ENCODE results near the gene PODXL. TPM values are rescaled to one million over a fixed set of nuclear protein-coding genes. Genes with fewer than 3 reads are reported as not detected.

Gene PODXL
- total and polyA plus RNA-seq, 2 donors (not counting 3 experiments of a cell fraction or from before 2014, with no cell fraction given), result 86.4 to 156 TPM

DNA sequence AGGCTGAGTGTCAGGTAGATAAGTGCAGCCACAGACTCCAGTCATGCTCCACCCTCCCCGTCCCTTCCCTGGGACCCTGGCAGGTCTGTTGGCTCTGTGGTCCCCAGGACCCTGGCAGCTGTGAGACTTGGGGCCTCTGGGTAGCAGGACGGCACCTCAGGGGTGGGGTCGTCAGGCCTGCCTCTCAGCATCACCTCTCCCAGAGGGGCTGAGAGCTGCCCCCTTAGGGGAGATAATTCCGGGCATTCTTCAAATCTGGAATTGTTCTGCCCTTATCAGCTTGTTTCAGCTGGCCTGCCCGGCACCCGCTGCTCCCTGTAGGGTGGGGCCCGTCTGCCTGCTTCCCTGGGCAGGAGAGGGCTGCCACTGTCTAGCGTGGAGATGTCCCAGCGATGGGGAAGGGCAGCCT is 23.3 kb downstream of the PODXL start:
- no peak for TF ChIP-seq JUN (IDR thresholded peaks at IDR 0.05; ENCODE audit: borderline replicate concordance, insufficient read depth, insufficient read length, low read depth)
- no peak for TF ChIP-seq FOS (IDR thresholded peaks at IDR 0.05; ENCODE audit: borderline replicate concordance, insufficient read depth, low read length)
- no peak for TF ChIP-seq GATA2 (IDR thresholded peaks at IDR 0.05; ENCODE audit: insufficient read depth, insufficient read length, low read depth, low read length)
- TF ChIP-seq POLR2AphosphoS5 (IDR thresholded peaks at IDR 0.05; ENCODE audit: insufficient read depth, low read depth, low read length), result no peak
- TF ChIP-seq MYC (IDR thresholded peaks at IDR 0.05; ENCODE audit: low read depth, low read length), result no peak
- TF ChIP-seq EZH2 (IDR thresholded peaks at IDR 0.05; ENCODE audit: borderline replicate concordance, low read depth, low read length, severe bottlenecking), result no peak
- TF ChIP-seq POLR2A (IDR thresholded peaks at IDR 0.05; ENCODE audit: low read depth, low read length), result no peak
- TF ChIP-seq, protein P1, sequence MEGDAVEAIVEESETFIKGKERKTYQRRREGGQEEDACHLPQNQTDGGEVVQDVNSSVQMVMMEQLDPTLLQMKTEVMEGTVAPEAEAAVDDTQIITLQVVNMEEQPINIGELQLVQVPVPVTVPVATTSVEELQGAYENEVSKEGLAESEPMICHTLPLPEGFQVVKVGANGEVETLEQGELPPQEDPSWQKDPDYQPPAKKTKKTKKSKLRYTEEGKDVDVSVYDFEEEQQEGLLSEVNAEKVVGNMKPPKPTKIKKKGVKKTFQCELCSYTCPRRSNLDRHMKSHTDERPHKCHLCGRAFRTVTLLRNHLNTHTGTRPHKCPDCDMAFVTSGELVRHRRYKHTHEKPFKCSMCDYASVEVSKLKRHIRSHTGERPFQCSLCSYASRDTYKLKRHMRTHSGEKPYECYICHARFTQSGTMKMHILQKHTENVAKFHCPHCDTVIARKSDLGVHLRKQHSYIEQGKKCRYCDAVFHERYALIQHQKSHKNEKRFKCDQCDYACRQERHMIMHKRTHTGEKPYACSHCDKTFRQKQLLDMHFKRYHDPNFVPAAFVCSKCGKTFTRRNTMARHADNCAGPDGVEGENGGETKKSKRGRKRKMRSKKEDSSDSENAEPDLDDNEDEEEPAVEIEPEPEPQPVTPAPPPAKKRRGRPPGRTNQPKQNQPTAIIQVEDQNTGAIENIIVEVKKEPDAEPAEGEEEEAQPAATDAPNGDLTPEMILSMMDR (IDR thresholded peaks at IDR 0.05; ENCODE audit: extremely low read depth in 1 of 2, insufficient read depth in 1 of 2, low read depth in 1 of 2, low read length in 2 of 2), result no peak
- TF ChIP-seq, protein P2, sequence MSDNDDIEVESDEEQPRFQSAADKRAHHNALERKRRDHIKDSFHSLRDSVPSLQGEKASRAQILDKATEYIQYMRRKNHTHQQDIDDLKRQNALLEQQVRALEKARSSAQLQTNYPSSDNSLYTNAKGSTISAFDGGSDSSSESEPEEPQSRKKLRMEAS (IDR thresholded peaks at IDR 0.05; ENCODE audit: insufficient read depth, insufficient read length), result no peak
- dilution Hi-C loops (cut with MboI; ENCODE audit: extremely low pct_ligation_motif_present, low sequenced_read_pairs), result no loop called here
- CTCF ChIA-PET, result interaction anchor here (1.4 kb wide), 1 partner anchor 18 kb away, joined by 5 read pairs; no protein-coding TSS in a partner anchor
- POLR2A ChIA-PET, result interaction anchor here (0.6 kb wide), 1 partner anchor 9 kb away, joined by 5 read pairs; no protein-coding TSS in a partner anchor
- H3K4me3 ChIP-seq (replicated peaks in 1 of 3; ENCODE audit: insufficient read depth in 1 of 3, low read depth in 1 of 3, low read length in 3 of 3), result no peak overlapping the region
- no peak overlapping the region for H3K4me2 ChIP-seq (ENCODE audit: insufficient read depth, low read length)
- BruUV-seq (replicated peaks), result no TSS peak
- peaks cover 82% of the 10 kb centered on the region for H3K79me2 ChIP-seq (ENCODE audit: control insufficient read depth, insufficient read depth, low read length)
- H3K36me3 ChIP-seq (ENCODE audit: control insufficient read depth in 2 of 2, extremely low read depth in 1 of 2, insufficient read depth in 2 of 2, low read length in 2 of 2), result no peaks in the 10 kb centered on the region
- no peaks in the 10 kb centered on the region for H3K9me1 ChIP-seq (replicated peaks; ENCODE audit: control insufficient read depth, extremely low read depth, insufficient read depth, low read length)
- H3K9ac ChIP-seq (replicated peaks; ENCODE audit: extremely low read depth, insufficient read depth, low read length), result no peak overlapping the region
- H2AFZ ChIP-seq (ENCODE audit: low read depth, low read length), result no peak overlapping the region
- H3K27me3 ChIP-seq (ENCODE audit: control insufficient read depth in 2 of 2, insufficient read depth in 2 of 2, low read length in 2 of 2), result no peaks in the 10 kb centered on the region
- peaks cover 29% of the 10 kb centered on the region for H3K4me1 ChIP-seq (ENCODE audit: control insufficient read depth, extremely low read depth, insufficient read depth, low read length)
- intact Hi-C loops (cut with micrococcal nuclease), result no loop called here
- H3K9me3 ChIP-seq (replicated peaks; ENCODE audit: control insufficient read depth, insufficient read depth, low read length), result no peaks in the 10 kb centered on the region
- FAIRE-seq (no peak), DNase-seq (ENCODE audit: low read depth, low spot score) (peak; percentile 31)
- H3K27ac ChIP-seq (ENCODE audit: insufficient read depth, low read depth, low read length), result no peak overlapping the region
- no peaks in the 10 kb centered on the region for H4K20me1 ChIP-seq (replicated peaks; ENCODE audit: control insufficient read depth, extremely low read depth, insufficient read depth, low read length)

Measured in endothelial cell of umbilical vein (primary cell).